Liver (tissue), 9 donors: ENCODE results near the gene TBC1D10A. TPM values are rescaled to one million over a fixed set of nuclear protein-coding genes. Genes with fewer than 3 reads are reported as not detected.
A peak's percentile ranks its signal among the peaks of the same experiment; 100 is the strongest.

Experiments used
- DNase-seq: peaks from one replicate; pipeline ENCODE4 v3.0.0-alpha.2; 2017; ENCODE audit warnings: low spot score
- H3K27ac ChIP-seq, 2 donors: one replicate each; pipeline ENCODE4 v1.7.0; 2013; ENCODE audit warnings: inconsistent platforms in 2 of 2, low read length in 2 of 2, control low read depth in 1 of 2, low read depth in 1 of 2, mild to moderate bottlenecking in 1 of 2
- H3K27me3 ChIP-seq, 4 donors: one replicate each; pipeline versions ENCODE4 v1.6.1 to v1.7.0; 2013; ENCODE audit warnings: low read length in 3 of 4, inconsistent platforms in 1 of 4, mild to moderate bottlenecking in 1 of 4, moderate library complexity in 1 of 4; ENCODE audit not compliant: control insufficient read depth in 4 of 4, insufficient read depth in 4 of 4
- H3K36me3 ChIP-seq, 4 donors: one replicate each; pipeline versions ENCODE4 v1.6.1 to v1.7.0; 2013; ENCODE audit warnings: low read length in 3 of 4, mild to moderate bottlenecking in 3 of 4, low read depth in 1 of 4, moderate library complexity in 1 of 4; ENCODE audit not compliant: control insufficient read depth in 4 of 4, insufficient read depth in 3 of 4
- H3K4me1 ChIP-seq, 4 donors: one replicate each; pipeline versions ENCODE4 v1.6.1 to v1.7.0; 2013; ENCODE audit warnings: low read length in 3 of 4, mild to moderate bottlenecking in 3 of 4, moderate library complexity in 1 of 4; ENCODE audit not compliant: control insufficient read depth in 4 of 4, insufficient read depth in 4 of 4
- H3K4me3 ChIP-seq, 3 donors: one replicate each; pipeline versions ENCODE4 v1.6.1 to v1.7.0; 2013; ENCODE audit warnings: low read length in 3 of 3, control low read depth in 1 of 3, low read depth in 1 of 3, mild to moderate bottlenecking in 1 of 3
- H3K9ac ChIP-seq, 2 donors: one replicate each; pipeline ENCODE4 v1.7.0; 2013; ENCODE audit warnings: low read length in 2 of 2, mild to moderate bottlenecking in 2 of 2, moderate library complexity in 2 of 2, control low read depth in 1 of 2, low read depth in 1 of 2
- H3K9me3 ChIP-seq, 4 donors: one replicate each; pipeline versions ENCODE4 v1.6.1 to v1.7.0; 2013; ENCODE audit warnings: low read length in 3 of 4; ENCODE audit not compliant: control insufficient read depth in 4 of 4
- ATF3 ChIP-seq: IDR thresholded peaks from 2 replicates; pipeline ENCODE4 v1.6.1; 2016; ENCODE audit warnings: antibody characterized with exemption
- CTCF ChIP-seq: fragments of 150-350 bp; IDR thresholded peaks from 2 replicates; pipeline ENCODE4 v1.5.1; 2017; ENCODE audit warnings: improper control_type of control experiment, low read depth, low read length; ENCODE audit not compliant: missing input control
- EGR1 ChIP-seq, 2 donors: IDR thresholded peaks; 2 replicates each; pipeline ENCODE4 v1.6.1; 2016 to 2018; ENCODE audit warnings: antibody characterized with exemption in 2 of 2, low read depth in 2 of 2
- FOXA1 ChIP-seq: IDR thresholded peaks from 2 replicates; pipeline ENCODE4 v1.6.1; 2016; ENCODE audit warnings: antibody characterized with exemption
- FOXA2 ChIP-seq: IDR thresholded peaks from 2 replicates; pipeline ENCODE4 v1.6.1; 2016; ENCODE audit warnings: antibody characterized with exemption
- GABPA ChIP-seq, 2 donors: IDR thresholded peaks in 1 of 2; conservative IDR thresholded peaks in 1 of 2; 2 replicates each; pipeline ENCODE4 v1.6.1; 2016; ENCODE audit warnings: antibody characterized with exemption in 2 of 2, mild to moderate bottlenecking in 1 of 2, moderate library complexity in 1 of 2
- HNF4A ChIP-seq, 2 donors: conservative IDR thresholded peaks; 2 replicates each; pipeline ENCODE4 v1.6.1; 2016; ENCODE audit warnings: antibody characterized with exemption in 2 of 2, mild to moderate bottlenecking in 2 of 2
- HNF4G ChIP-seq: IDR thresholded peaks from 2 replicates; pipeline ENCODE4 v1.6.1; 2016; ENCODE audit warnings: antibody characterized with exemption
- JUND ChIP-seq, 2 donors: IDR thresholded peaks; 2 replicates each; pipeline ENCODE4 v1.6.1; 2016; ENCODE audit warnings: antibody characterized with exemption in 2 of 2
- NR2F2 ChIP-seq: IDR thresholded peaks from 2 replicates; pipeline ENCODE4 v1.6.1; 2016; ENCODE audit warnings: antibody characterized with exemption
- RAD21 ChIP-seq, 2 donors: IDR thresholded peaks; 2 replicates each; pipeline ENCODE4 v1.6.1; 2016; ENCODE audit warnings: antibody characterized with exemption in 2 of 2, mild to moderate bottlenecking in 2 of 2
- RXRA ChIP-seq, 2 donors: IDR thresholded peaks; 2 replicates each; pipeline ENCODE4 v1.6.1; 2017 to 2018; ENCODE audit warnings: antibody characterized with exemption in 2 of 2, mild to moderate bottlenecking in 1 of 2
- SP1 ChIP-seq: IDR thresholded peaks from 2 replicates; pipeline ENCODE4 v1.6.1; 2018; ENCODE audit warnings: antibody characterized with exemption, mild to moderate bottlenecking
- TAF1 ChIP-seq: conservative IDR thresholded peaks from 2 replicates; pipeline ENCODE4 v1.6.1; 2016; ENCODE audit warnings: antibody characterized with exemption, mild to moderate bottlenecking
- YY1 ChIP-seq: IDR thresholded peaks from 2 replicates; pipeline ENCODE4 v1.6.1; 2016; ENCODE audit warnings: antibody characterized with exemption, mild to moderate bottlenecking
- WGBS: extraction: QIAGEN DNeasy Blood & Tissue Kit; methylation state at CpG from one replicate; pipeline ENCODE4 v1.1.7; 2013; 5-methylcytosine and 5-hydroxymethylcytosine counted together
- polyA plus RNA-seq, 2 donors: library from polyadenylated mRNA; stranded (reverse) in 1 of 2; unstranded in 1 of 2; fragments of 200-250 nt in 1 of 2; fragments of >200 nt in 1 of 2; fragmentation: Nextera tagmentation in 1 of 2; extraction: Ambion mirVana in 1 of 2; gene quantifications; one replicate each; pipeline versions ENCODE4 v1.2.1 to v1.2.3, GENCODE V29; 2013 to 2015
- total RNA-seq, 2 donors: library from RNA; depleted of rRNA; stranded (reverse); fragments of >200 nt; gene quantifications; one replicate each; pipeline ENCODE4 v1.2.3, GENCODE V29; 2014
- TF ChIP-seq, protein P1 (sequence below): IDR thresholded peaks from 2 replicates; pipeline ENCODE4 v1.6.1; 2016; ENCODE audit warnings: antibody characterized with exemption, mild to moderate bottlenecking
- TF ChIP-seq, protein P2 (sequence below): IDR thresholded peaks from 2 replicates; pipeline ENCODE4 v1.6.1; 2016; ENCODE audit warnings: antibody characterized with exemption
- TF ChIP-seq, protein P3 (sequence below): IDR thresholded peaks from 2 replicates; pipeline ENCODE4 v1.6.1; 2016; ENCODE audit warnings: antibody characterized with exemption
- donor health status: healthy.
- donor health status: healthy.
- donor health status: healthy.
- donor health status: healthy.
- donor health status: healthy.

TBC1D10A gene
- total and polyA plus RNA-seq, 4 donors = 3.6 to 9.2 (median 8.2) TPM

- Histone ChIP-seq H3K36me3 (no peaks in the 10 kb centered on the region), H3K4me3 (peak overlapping the region in 2 of 3 donors; percentile 16 to 29), H3K9ac (no peak overlapping the region), H3K9me3 (no peaks in the 10 kb centered on the region), H3K4me1 (peaks cover 0 to 4% (median 2%) of the 10 kb centered on the region in 4 donors), H3K27ac (peak overlapping the region; percentile 69 to 80), H3K27me3 (no peaks in the 10 kb centered on the region)
- no peak for TF ChIP-seq HNF4A (conservative IDR thresholded peaks at IDR 0.05)
- no peak for TF ChIP-seq RAD21 (IDR thresholded peaks at IDR 0.05)
- TF ChIP-seq JUND (IDR thresholded peaks at IDR 0.05) = no peak
- TF ChIP-seq, protein P1, sequence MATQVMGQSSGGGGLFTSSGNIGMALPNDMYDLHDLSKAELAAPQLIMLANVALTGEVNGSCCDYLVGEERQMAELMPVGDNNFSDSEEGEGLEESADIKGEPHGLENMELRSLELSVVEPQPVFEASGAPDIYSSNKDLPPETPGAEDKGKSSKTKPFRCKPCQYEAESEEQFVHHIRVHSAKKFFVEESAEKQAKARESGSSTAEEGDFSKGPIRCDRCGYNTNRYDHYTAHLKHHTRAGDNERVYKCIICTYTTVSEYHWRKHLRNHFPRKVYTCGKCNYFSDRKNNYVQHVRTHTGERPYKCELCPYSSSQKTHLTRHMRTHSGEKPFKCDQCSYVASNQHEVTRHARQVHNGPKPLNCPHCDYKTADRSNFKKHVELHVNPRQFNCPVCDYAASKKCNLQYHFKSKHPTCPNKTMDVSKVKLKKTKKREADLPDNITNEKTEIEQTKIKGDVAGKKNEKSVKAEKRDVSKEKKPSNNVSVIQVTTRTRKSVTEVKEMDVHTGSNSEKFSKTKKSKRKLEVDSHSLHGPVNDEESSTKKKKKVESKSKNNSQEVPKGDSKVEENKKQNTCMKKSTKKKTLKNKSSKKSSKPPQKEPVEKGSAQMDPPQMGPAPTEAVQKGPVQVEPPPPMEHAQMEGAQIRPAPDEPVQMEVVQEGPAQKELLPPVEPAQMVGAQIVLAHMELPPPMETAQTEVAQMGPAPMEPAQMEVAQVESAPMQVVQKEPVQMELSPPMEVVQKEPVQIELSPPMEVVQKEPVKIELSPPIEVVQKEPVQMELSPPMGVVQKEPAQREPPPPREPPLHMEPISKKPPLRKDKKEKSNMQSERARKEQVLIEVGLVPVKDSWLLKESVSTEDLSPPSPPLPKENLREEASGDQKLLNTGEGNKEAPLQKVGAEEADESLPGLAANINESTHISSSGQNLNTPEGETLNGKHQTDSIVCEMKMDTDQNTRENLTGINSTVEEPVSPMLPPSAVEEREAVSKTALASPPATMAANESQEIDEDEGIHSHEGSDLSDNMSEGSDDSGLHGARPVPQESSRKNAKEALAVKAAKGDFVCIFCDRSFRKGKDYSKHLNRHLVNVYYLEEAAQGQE = no peak
- TF ChIP-seq, protein P2, sequence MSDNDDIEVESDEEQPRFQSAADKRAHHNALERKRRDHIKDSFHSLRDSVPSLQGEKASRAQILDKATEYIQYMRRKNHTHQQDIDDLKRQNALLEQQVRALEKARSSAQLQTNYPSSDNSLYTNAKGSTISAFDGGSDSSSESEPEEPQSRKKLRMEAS = no peak
- TF ChIP-seq RXRA (IDR thresholded peaks at IDR 0.05) = no peak
- TF ChIP-seq TAF1 = no peak
- TF ChIP-seq NR2F2 = no peak
- TF ChIP-seq CTCF = no peak
- no peak for TF ChIP-seq HNF4G
- no peak for TF ChIP-seq GABPA (IDR thresholded peaks at IDR 0.05 in 1 of 2, conservative IDR thresholded peaks at IDR 0.05 in 1 of 2)
- no peak for TF ChIP-seq FOXA2
- no peak for TF ChIP-seq FOXA1
- TF ChIP-seq SP1 = no peak
- TF ChIP-seq ATF3 = no peak
- no peak for TF ChIP-seq EGR1 (IDR thresholded peaks at IDR 0.05; ENCODE audit: low read depth in 2 of 2)
- TF ChIP-seq, protein P3, sequence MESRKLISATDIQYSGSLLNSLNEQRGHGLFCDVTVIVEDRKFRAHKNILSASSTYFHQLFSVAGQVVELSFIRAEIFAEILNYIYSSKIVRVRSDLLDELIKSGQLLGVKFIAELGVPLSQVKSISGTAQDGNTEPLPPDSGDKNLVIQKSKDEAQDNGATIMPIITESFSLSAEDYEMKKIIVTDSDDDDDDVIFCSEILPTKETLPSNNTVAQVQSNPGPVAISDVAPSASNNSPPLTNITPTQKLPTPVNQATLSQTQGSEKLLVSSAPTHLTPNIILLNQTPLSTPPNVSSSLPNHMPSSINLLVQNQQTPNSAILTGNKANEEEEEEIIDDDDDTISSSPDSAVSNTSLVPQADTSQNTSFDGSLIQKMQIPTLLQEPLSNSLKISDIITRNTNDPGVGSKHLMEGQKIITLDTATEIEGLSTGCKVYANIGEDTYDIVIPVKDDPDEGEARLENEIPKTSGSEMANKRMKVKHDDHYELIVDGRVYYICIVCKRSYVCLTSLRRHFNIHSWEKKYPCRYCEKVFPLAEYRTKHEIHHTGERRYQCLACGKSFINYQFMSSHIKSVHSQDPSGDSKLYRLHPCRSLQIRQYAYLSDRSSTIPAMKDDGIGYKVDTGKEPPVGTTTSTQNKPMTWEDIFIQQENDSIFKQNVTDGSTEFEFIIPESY = no peak
- TF ChIP-seq YY1 = no peak
- DNase-seq = peak; percentile 68
- 76% methylated on average over 24 of the region's 24 CpGs for WGBS
Observed at GRCh38 chr22:30265823-30266444, 60.8 kb downstream of the TBC1D10A start.
